ENCODE results near the gene MICALL1. TPM values are rescaled to one million over a fixed set of nuclear protein-coding genes. Genes with fewer than 3 reads are reported as not detected.

MICALL1 gene
- total and polyA plus RNA-seq, 9 of the 15 experiments (the other 6 are each of a cell fraction or from before 2014, with no cell fraction given) = 0.32 to 21.5 (median 6.1) TPM

DNA sequence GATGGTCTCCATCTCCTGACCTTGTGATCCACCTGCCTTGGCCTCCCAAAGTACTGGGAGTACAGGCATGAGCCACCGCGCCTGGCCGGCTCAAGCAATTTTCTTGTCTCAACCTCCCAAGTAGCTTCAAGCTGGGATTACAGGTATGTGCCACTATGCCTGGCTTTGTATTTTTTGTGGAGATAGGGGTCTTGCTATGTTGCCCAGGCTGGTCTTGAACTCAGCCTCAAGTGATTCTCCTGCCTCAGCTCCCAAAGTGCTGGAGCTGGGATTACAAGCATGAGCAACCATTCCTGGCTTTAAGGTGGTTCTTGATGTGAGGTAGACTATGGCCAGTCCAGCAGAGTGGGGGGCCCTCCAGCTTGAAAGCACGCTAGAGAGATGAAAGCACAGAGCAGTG, 55.0 kb downstream of the MICALL1 start (continued):
- TF ChIP-seq NFE2 (IDR thresholded peaks at IDR 0.05; ENCODE audit: low read depth) (no peak), NFATC3 (IDR thresholded peaks at IDR 0.05) (no peak), TAF15 (IDR thresholded peaks at IDR 0.05; ENCODE audit: low read depth, low read length) (no peak), SNRNP70 (optimal IDR thresholded peaks at IDR 0.05; ENCODE audit: low read depth, low read length) (no peak), FOXK2 (conservative IDR thresholded peaks at IDR 0.05 in 1 of 2, IDR thresholded peaks at IDR 0.05 in 1 of 2; ENCODE audit: low read depth in 2 of 2) (no peak), E2F5 (CRISPR knock-in tag; IDR thresholded peaks at IDR 0.05) (no peak), ZNF551 (CRISPR knock-in tag; IDR thresholded peaks at IDR 0.05) (no peak), FOXM1 (IDR thresholded peaks at IDR 0.05; ENCODE audit: low read depth) (no peak), FOXM1 (CRISPR knock-in tag; IDR thresholded peaks at IDR 0.05; ENCODE audit: low read depth) (no peak), CBX3 (IDR thresholded peaks at IDR 0.05; ENCODE audit: borderline replicate concordance in 1 of 2, low read length in 2 of 2) (no peak), ZC3H8 (IDR thresholded peaks at IDR 0.05) (no peak)
- TF ChIP-seq, protein P1, sequence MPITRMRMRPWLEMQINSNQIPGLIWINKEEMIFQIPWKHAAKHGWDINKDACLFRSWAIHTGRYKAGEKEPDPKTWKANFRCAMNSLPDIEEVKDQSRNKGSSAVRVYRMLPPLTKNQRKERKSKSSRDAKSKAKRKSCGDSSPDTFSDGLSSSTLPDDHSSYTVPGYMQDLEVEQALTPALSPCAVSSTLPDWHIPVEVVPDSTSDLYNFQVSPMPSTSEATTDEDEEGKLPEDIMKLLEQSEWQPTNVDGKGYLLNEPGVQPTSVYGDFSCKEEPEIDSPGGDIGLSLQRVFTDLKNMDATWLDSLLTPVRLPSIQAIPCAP (CRISPR knock-in tag; IDR thresholded peaks at IDR 0.05; ENCODE audit: borderline replicate concordance) = no peak
- TF ChIP-seq, protein P2, sequence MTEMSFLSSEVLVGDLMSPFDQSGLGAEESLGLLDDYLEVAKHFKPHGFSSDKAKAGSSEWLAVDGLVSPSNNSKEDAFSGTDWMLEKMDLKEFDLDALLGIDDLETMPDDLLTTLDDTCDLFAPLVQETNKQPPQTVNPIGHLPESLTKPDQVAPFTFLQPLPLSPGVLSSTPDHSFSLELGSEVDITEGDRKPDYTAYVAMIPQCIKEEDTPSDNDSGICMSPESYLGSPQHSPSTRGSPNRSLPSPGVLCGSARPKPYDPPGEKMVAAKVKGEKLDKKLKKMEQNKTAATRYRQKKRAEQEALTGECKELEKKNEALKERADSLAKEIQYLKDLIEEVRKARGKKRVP (CRISPR knock-in tag; IDR thresholded peaks at IDR 0.05) = no peak

Measured in K562 (cell line).